NB4 (cell line): ENCODE measurements around the gene SEMA5A.

Experiments
- CTCF ChIP-seq: IDR thresholded peaks from one replicate; pipeline ENCODE4 v1.5.1; 2012; ENCODE audit warnings: low read depth, low read length
- MAX ChIP-seq: IDR thresholded peaks from 2 replicates; pipeline ENCODE4 v1.6.1; 2011; ENCODE audit warnings: low read depth, low read length
- POLR2A ChIP-seq: IDR thresholded peaks from 2 replicates; pipeline ENCODE4 v1.6.1; 2011; ENCODE audit warnings: mild to moderate bottlenecking; ENCODE audit not compliant: insufficient read length; ENCODE audit errors: extremely low read depth

- TF ChIP-seq POLR2A: no peak
- no peak for TF ChIP-seq MAX
- TF ChIP-seq CTCF: no peak
Observed at GRCh38 chr5:9288234-9288633, 257.6 kb downstream of the SEMA5A start.
